Measurements from ENCODE around the gene SLC22A2.

The SLC22A2 gene

GRCh38 chr6:160202411-160202810 is 56.2 kb downstream of the SLC22A2 start:
- Histone ChIP-seq H3K4me1 (ENCODE audit: control insufficient read depth, insufficient read depth, low read length) (no peaks in the 10 kb centered on the region), H3K36me3 (ENCODE audit: control insufficient read depth in 2 of 2, insufficient read depth in 1 of 2, low read length in 2 of 2) (no peaks in the 10 kb centered on the region), H3K27ac (ENCODE audit: extremely low read depth, low read depth, low read length) (no peak overlapping the region), H3K4me3 (ENCODE audit: low read depth, low read length) (no peak overlapping the region), H3K9me3 (ENCODE audit: control insufficient read depth, insufficient read depth, low read depth, low read length) (no peaks in the 10 kb centered on the region)
- ChIA-PET CTCF (interaction anchor here (0.7 kb wide), 1 partner anchor 253 kb away, joined by 3 read pairs; no protein-coding TSS in a partner anchor), POLR2A (no interaction called here)
- TF ChIP-seq ZNF76 (tag by site-specific recombination; IDR thresholded peaks at IDR 0.05; ENCODE audit: borderline replicate concordance, low read depth) (no peak), SETDB1 (IDR thresholded peaks at IDR 0.05; ENCODE audit: insufficient read length, low read length) (no peak), ZFHX2 (tag by site-specific recombination; conservative IDR thresholded peaks at IDR 0.05) (peak; percentile 40), ZNF140 (tag by site-specific recombination; IDR thresholded peaks at IDR 0.05) (no peak), ZNF629 (tag by site-specific recombination; IDR thresholded peaks at IDR 0.05) (no peak), SP3 (tag by site-specific recombination; IDR thresholded peaks at IDR 0.05) (no peak), ZNF169 (tag by site-specific recombination; IDR thresholded peaks at IDR 0.05) (no peak), EGR2 (tag by site-specific recombination; IDR thresholded peaks at IDR 0.05; ENCODE audit: low read depth) (peak; percentile 46; the same call in 1 of the 2 replicates)

DNA sequence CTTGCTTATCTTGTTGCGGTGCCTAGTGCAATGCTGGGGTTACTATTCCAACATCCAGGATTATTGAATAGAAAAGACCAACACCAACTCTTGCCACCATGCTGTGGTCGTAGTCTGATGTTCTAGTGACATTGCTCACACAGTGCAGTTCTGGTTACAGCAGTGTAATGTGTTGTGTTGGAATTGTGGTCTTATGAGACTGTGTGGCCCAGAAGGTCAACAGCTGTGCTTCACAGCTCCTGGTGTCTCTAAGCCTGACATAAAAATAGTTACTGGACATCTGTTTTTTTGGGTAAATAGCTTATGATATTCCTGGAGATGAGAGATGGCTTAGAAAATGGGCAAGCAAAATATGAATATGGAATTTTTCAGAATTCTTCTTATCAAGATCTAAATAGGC is 57.6 kb downstream of the SLC22A2 start:
- Histone ChIP-seq H3K36me3 (ENCODE audit: control insufficient read depth in 2 of 2, insufficient read depth in 1 of 2, low read length in 2 of 2) (no peaks in the 10 kb centered on the region), H3K27ac (ENCODE audit: extremely low read depth, low read depth, low read length) (no peak overlapping the region), H3K9me3 (ENCODE audit: control insufficient read depth, insufficient read depth, low read depth, low read length) (no peaks in the 10 kb centered on the region), H3K4me3 (ENCODE audit: low read depth, low read length) (no peak overlapping the region), H3K4me1 (ENCODE audit: control insufficient read depth, insufficient read depth, low read length) (no peaks in the 10 kb centered on the region)
- TF ChIP-seq ZNF561 (tag by site-specific recombination; IDR thresholded peaks at IDR 0.05; ENCODE audit: borderline replicate concordance) = no peak
- no peak for TF ChIP-seq ZNF335 (tag by site-specific recombination; conservative IDR thresholded peaks at IDR 0.05)
- TF ChIP-seq, protein P1, sequence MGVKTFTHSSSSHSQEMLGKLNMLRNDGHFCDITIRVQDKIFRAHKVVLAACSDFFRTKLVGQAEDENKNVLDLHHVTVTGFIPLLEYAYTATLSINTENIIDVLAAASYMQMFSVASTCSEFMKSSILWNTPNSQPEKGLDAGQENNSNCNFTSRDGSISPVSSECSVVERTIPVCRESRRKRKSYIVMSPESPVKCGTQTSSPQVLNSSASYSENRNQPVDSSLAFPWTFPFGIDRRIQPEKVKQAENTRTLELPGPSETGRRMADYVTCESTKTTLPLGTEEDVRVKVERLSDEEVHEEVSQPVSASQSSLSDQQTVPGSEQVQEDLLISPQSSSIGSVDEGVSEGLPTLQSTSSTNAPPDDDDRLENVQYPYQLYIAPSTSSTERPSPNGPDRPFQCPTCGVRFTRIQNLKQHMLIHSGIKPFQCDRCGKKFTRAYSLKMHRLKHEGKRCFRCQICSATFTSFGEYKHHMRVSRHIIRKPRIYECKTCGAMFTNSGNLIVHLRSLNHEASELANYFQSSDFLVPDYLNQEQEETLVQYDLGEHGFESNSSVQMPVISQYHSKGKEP (tag by site-specific recombination; IDR thresholded peaks at IDR 0.05) = no peak
- ChIA-PET CTCF (no interaction called here), POLR2A (no interaction called here)

GRCh38 chr6:160198606-160199211 is 59.9 kb downstream of the SLC22A2 start:
- Histone ChIP-seq H3K27ac (ENCODE audit: extremely low read depth, low read depth, low read length) (no peak overlapping the region), H3K4me1 (ENCODE audit: control insufficient read depth, insufficient read depth, low read length) (no peaks in the 10 kb centered on the region), H3K9me3 (ENCODE audit: control insufficient read depth, insufficient read depth, low read depth, low read length) (no peaks in the 10 kb centered on the region), H3K36me3 (ENCODE audit: control insufficient read depth in 2 of 2, insufficient read depth in 1 of 2, low read length in 2 of 2) (no peaks in the 10 kb centered on the region), H3K4me3 (ENCODE audit: low read depth, low read length) (no peak overlapping the region)
- ChIA-PET CTCF (interaction anchor here (0.6 to 1.6 kb wide), 2 partner anchors 39 to 60 kb away, joined by 4 to 5 read pairs; no protein-coding TSS in a partner anchor), POLR2A (no interaction called here)
- no peak for TF ChIP-seq ZNF658 (tag by site-specific recombination; IDR thresholded peaks at IDR 0.05)
- no peak for TF ChIP-seq IKZF3 (tag by site-specific recombination; IDR thresholded peaks at IDR 0.05)
- TF ChIP-seq, protein P2, sequence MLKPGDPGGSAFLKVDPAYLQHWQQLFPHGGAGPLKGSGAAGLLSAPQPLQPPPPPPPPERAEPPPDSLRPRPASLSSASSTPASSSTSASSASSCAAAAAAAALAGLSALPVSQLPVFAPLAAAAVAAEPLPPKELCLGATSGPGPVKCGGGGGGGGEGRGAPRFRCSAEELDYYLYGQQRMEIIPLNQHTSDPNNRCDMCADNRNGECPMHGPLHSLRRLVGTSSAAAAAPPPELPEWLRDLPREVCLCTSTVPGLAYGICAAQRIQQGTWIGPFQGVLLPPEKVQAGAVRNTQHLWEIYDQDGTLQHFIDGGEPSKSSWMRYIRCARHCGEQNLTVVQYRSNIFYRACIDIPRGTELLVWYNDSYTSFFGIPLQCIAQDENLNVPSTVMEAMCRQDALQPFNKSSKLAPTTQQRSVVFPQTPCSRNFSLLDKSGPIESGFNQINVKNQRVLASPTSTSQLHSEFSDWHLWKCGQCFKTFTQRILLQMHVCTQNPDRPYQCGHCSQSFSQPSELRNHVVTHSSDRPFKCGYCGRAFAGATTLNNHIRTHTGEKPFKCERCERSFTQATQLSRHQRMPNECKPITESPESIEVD (tag by site-specific recombination; IDR thresholded peaks at IDR 0.05) = no peak
- no peak for TF ChIP-seq ZNF837 (tag by site-specific recombination; IDR thresholded peaks at IDR 0.05)
- no peak for TF ChIP-seq ZNF624 (tag by site-specific recombination; IDR thresholded peaks at IDR 0.05)
- no peak for TF ChIP-seq ZNF664 (tag by site-specific recombination; IDR thresholded peaks at IDR 0.05)
- TF ChIP-seq ZNF449 (tag by site-specific recombination; IDR thresholded peaks at IDR 0.05) = no peak
- no peak for TF ChIP-seq MEIS1 (CRISPR knock-in tag; IDR thresholded peaks at IDR 0.05; ENCODE audit: borderline replicate concordance)
- TF ChIP-seq ZNF350 (tag by site-specific recombination; IDR thresholded peaks at IDR 0.05) = no peak
- no peak for TF ChIP-seq ZNF561 (tag by site-specific recombination; IDR thresholded peaks at IDR 0.05; ENCODE audit: borderline replicate concordance)
- no peak for TF ChIP-seq KLF17 (tag by site-specific recombination; IDR thresholded peaks at IDR 0.05)
- TF ChIP-seq ZIC2 (tag by site-specific recombination; IDR thresholded peaks at IDR 0.05) = no peak
